HepG2 (cell line): ENCODE measurements around the gene PAQR7. TPM values are rescaled to one million over a fixed set of nuclear protein-coding genes. Genes with fewer than 3 reads are reported as not detected.

Source experiments
- ASH2L ChIP-seq: fragments of 300-600, 200-600 bp; sonication (generic); IDR thresholded peaks from 2 replicates; pipeline ENCODE4 v1.7.0; 2017; ENCODE audit warnings: low read depth, mild to moderate bottlenecking, moderate library complexity, mixed read lengths, low read length; ENCODE audit not compliant: insufficient read length
- ATRX ChIP-seq: sonication (generic); formaldehyde crosslinking; IDR thresholded peaks from 2 replicates; pipeline ENCODE4 v1.4.0; 2020; ENCODE audit warnings: missing genetic modification reagents, borderline replicate concordance
- BCL3 ChIP-seq: sonication (generic); formaldehyde crosslinking; IDR thresholded peaks from 2 replicates; pipeline ENCODE4 v1.5.1; 2020; ENCODE audit warnings: mild to moderate bottlenecking, missing genetic modification reagents, moderate library complexity
- BORCS8-MEF2B ChIP-seq: sonication (generic); formaldehyde crosslinking; IDR thresholded peaks from 2 replicates; pipeline ENCODE4 v1.8.0; 2022; ENCODE audit warnings: mild to moderate bottlenecking, missing genetic modification reagents
- CEBPB ChIP-seq: IDR thresholded peaks from 2 replicates; pipeline ENCODE4 v1.6.1; 2011; ENCODE audit warnings: low read depth, low read length, improper control_type of control experiment, borderline replicate concordance
- HNF4A ChIP-seq: sonication (generic); formaldehyde crosslinking; IDR thresholded peaks from 2 replicates; pipeline ENCODE4 v1.4.0; 2020; ENCODE audit warnings: missing genetic modification reagents
- KAT7 ChIP-seq: IDR thresholded peaks from 2 replicates; pipeline ENCODE4 v1.6.1; 2018; ENCODE audit warnings: borderline replicate concordance, missing compliant biosample characterization
- MAFK ChIP-seq, 2 experiments: IDR thresholded peaks in 1 of 2; conservative IDR thresholded peaks in 1 of 2; 2 replicates each; pipeline ENCODE4 v1.6.1; 2011; ENCODE audit warnings: improper control_type of control experiment in 2 of 2, low read length in 2 of 2
- MED13 ChIP-seq: sonication (generic); formaldehyde crosslinking; IDR thresholded peaks from 2 replicates; pipeline ENCODE4 v1.5.0; 2020; ENCODE audit warnings: missing genetic modification reagents
- MTA1 ChIP-seq: sonication (generic); formaldehyde crosslinking; IDR thresholded peaks from 2 replicates; pipeline ENCODE4 v1.4.0; 2020; ENCODE audit warnings: missing genetic modification reagents, mild to moderate bottlenecking, borderline replicate concordance
- PHF8 ChIP-seq: sonication (generic); formaldehyde crosslinking; IDR thresholded peaks from 2 replicates; pipeline ENCODE4 v1.5.0; 2020; ENCODE audit warnings: missing genetic modification reagents
- REPIN1 ChIP-seq: sonication (generic); formaldehyde crosslinking; IDR thresholded peaks from 2 replicates; pipeline ENCODE4 v1.8.0; 2022; ENCODE audit warnings: missing genetic modification reagents, low read depth, mild to moderate bottlenecking, borderline replicate concordance
- SETDB1 ChIP-seq: sonication (generic); formaldehyde crosslinking; IDR thresholded peaks from 2 replicates; pipeline ENCODE4 v1.5.1; 2020; ENCODE audit warnings: missing genetic modification reagents, mild to moderate bottlenecking, borderline replicate concordance
- SP5 ChIP-seq: IDR thresholded peaks from 2 replicates; pipeline ENCODE4 v1.6.1; 2016; ENCODE audit warnings: low read depth, borderline replicate concordance
- TCF7 ChIP-seq: sonication (generic); IDR thresholded peaks from 2 replicates; pipeline ENCODE4 v1.6.1; 2016; ENCODE audit warnings: antibody characterized with exemption, low read depth
- ZBTB33 ChIP-seq: sonication (generic); formaldehyde crosslinking; IDR thresholded peaks from 2 replicates; pipeline ENCODE4 v1.4.0; 2020; ENCODE audit warnings: missing genetic modification reagents
- ZBTB39 ChIP-seq: sonication (generic); formaldehyde crosslinking; IDR thresholded peaks from 2 replicates; pipeline ENCODE4 v1.5.0; 2020; ENCODE audit warnings: missing genetic modification reagents
- ZNF296 ChIP-seq: sonication (generic); formaldehyde crosslinking; conservative IDR thresholded peaks from 2 replicates; pipeline ENCODE4 v1.5.0; 2020; ENCODE audit warnings: mild to moderate bottlenecking, missing genetic modification reagents
- ZNF326 ChIP-seq: sonication (generic); formaldehyde crosslinking; IDR thresholded peaks from 2 replicates; pipeline ENCODE4 v1.4.0; 2020; ENCODE audit warnings: missing genetic modification reagents, borderline replicate concordance
- ZNF33B ChIP-seq: sonication (generic); formaldehyde crosslinking; IDR thresholded peaks from 2 replicates; pipeline ENCODE4 v1.5.1; 2020; ENCODE audit warnings: mild to moderate bottlenecking, missing genetic modification reagents
- ZNF570 ChIP-seq: sonication (generic); formaldehyde crosslinking; IDR thresholded peaks from 2 replicates; pipeline ENCODE4 v1.4.0; 2020; ENCODE audit warnings: mild to moderate bottlenecking, missing genetic modification reagents, borderline replicate concordance
- ZNF619 ChIP-seq: sonication (generic); formaldehyde crosslinking; IDR thresholded peaks from 2 replicates; pipeline ENCODE4 v1.4.0; 2020; ENCODE audit warnings: mild to moderate bottlenecking, missing genetic modification reagents
- ZNF691 ChIP-seq: sonication (generic); formaldehyde crosslinking; IDR thresholded peaks from 2 replicates; pipeline ENCODE4 v1.4.0; 2020; ENCODE audit warnings: missing genetic modification reagents, low read depth, mild to moderate bottlenecking, borderline replicate concordance
- ZNF782 ChIP-seq: sonication (generic); formaldehyde crosslinking; IDR thresholded peaks from 2 replicates; pipeline ENCODE4 v1.4.0; 2020; ENCODE audit warnings: missing genetic modification reagents, mild to moderate bottlenecking, borderline replicate concordance
- polyA plus RNA-seq, 8 experiments: library from polyadenylated mRNA; depleted of rRNA in 3 of 8; stranded (reverse) in 7 of 8; unstranded in 1 of 8; fragments of >200 nt; fragmentation: Illumina TruSeq in 4 of 8; extraction: Trizol in 4 of 8; gene quantifications; 2 replicates each; pipeline versions ENCODE4 v1.2.1 to v1.2.3, GENCODE V29; 2011 to 2016; ENCODE audit warnings: low read depth in 4 of 8, missing spikeins in 1 of 8, mixed read lengths in 1 of 8; ENCODE audit not compliant: insufficient read depth in 1 of 8
- total RNA-seq, 5 experiments: library from RNA; depleted of rRNA; stranded (reverse); fragments of >200 nt; fragmentation: Illumina TruSeq; extraction: Trizol; gene quantifications; 2 replicates each; pipeline ENCODE4 v1.2.3, GENCODE V29; 2016; ENCODE audit warnings: low read depth in 1 of 5

The PAQR7 gene
- total and polyA plus RNA-seq, 2 of the 13 experiments (the other 11 are each of a cell fraction or from before 2014, with no cell fraction given) = 13.2 to 16.6 TPM

- TF ChIP-seq ZBTB39 (CRISPR knock-in tag) (no peak), ZNF782 (CRISPR knock-in tag) (no peak), ASH2L (no peak), SETDB1 (CRISPR knock-in tag) (no peak), ZNF619 (CRISPR knock-in tag) (no peak), REPIN1 (no peak), SP5 (CRISPR knock-in tag) (0 out of 2 replicates have a peak, but pooled peaks have one; percentile 47), ZNF296 (CRISPR knock-in tag) (no peak), BCL3 (no peak), BORCS8-MEF2B (0 out of 2 replicates have a peak, but pooled peaks have one; percentile 18), HNF4A (CRISPR knock-in tag) (no peak), MAFK (conservative IDR thresholded peaks at IDR 0.05 in 1 of 2, IDR thresholded peaks at IDR 0.05 in 1 of 2; ENCODE audit: low read length in 2 of 2) (no peak), MED13 (no peak), ZNF326 (CRISPR knock-in tag) (no peak), ZNF570 (no peak), ATRX (CRISPR knock-in tag) (no peak), CEBPB (no peak), PHF8 (CRISPR knock-in tag) (peak; percentile 51), ZBTB33 (CRISPR knock-in tag) (no peak), ZNF691 (CRISPR knock-in tag) (no peak), KAT7 (CRISPR knock-in tag) (no peak), MTA1 (CRISPR knock-in tag) (no peak), ZNF33B (no peak), TCF7 (no peak)
Observed at GRCh38 chr1:25905680-25906643, 30.5 kb upstream of the PAQR7 start, which contains the start of gene STMN1 (continued).
